ENCODE results near the gene ACTR5.

- TF ChIP-seq, protein P1, sequence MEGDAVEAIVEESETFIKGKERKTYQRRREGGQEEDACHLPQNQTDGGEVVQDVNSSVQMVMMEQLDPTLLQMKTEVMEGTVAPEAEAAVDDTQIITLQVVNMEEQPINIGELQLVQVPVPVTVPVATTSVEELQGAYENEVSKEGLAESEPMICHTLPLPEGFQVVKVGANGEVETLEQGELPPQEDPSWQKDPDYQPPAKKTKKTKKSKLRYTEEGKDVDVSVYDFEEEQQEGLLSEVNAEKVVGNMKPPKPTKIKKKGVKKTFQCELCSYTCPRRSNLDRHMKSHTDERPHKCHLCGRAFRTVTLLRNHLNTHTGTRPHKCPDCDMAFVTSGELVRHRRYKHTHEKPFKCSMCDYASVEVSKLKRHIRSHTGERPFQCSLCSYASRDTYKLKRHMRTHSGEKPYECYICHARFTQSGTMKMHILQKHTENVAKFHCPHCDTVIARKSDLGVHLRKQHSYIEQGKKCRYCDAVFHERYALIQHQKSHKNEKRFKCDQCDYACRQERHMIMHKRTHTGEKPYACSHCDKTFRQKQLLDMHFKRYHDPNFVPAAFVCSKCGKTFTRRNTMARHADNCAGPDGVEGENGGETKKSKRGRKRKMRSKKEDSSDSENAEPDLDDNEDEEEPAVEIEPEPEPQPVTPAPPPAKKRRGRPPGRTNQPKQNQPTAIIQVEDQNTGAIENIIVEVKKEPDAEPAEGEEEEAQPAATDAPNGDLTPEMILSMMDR (IDR thresholded peaks at IDR 0.05) = no peak
- TF ChIP-seq, protein P2, sequence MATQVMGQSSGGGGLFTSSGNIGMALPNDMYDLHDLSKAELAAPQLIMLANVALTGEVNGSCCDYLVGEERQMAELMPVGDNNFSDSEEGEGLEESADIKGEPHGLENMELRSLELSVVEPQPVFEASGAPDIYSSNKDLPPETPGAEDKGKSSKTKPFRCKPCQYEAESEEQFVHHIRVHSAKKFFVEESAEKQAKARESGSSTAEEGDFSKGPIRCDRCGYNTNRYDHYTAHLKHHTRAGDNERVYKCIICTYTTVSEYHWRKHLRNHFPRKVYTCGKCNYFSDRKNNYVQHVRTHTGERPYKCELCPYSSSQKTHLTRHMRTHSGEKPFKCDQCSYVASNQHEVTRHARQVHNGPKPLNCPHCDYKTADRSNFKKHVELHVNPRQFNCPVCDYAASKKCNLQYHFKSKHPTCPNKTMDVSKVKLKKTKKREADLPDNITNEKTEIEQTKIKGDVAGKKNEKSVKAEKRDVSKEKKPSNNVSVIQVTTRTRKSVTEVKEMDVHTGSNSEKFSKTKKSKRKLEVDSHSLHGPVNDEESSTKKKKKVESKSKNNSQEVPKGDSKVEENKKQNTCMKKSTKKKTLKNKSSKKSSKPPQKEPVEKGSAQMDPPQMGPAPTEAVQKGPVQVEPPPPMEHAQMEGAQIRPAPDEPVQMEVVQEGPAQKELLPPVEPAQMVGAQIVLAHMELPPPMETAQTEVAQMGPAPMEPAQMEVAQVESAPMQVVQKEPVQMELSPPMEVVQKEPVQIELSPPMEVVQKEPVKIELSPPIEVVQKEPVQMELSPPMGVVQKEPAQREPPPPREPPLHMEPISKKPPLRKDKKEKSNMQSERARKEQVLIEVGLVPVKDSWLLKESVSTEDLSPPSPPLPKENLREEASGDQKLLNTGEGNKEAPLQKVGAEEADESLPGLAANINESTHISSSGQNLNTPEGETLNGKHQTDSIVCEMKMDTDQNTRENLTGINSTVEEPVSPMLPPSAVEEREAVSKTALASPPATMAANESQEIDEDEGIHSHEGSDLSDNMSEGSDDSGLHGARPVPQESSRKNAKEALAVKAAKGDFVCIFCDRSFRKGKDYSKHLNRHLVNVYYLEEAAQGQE (IDR thresholded peaks at IDR 0.05; ENCODE audit: low read depth, low read length) = no peak
- TF ChIP-seq POLR2AphosphoS5 (IDR thresholded peaks at IDR 0.05; ENCODE audit: low read depth, low read length) (no peak), NFIC (IDR thresholded peaks at IDR 0.05; ENCODE audit: borderline replicate concordance) (no peak), NRF1 (IDR thresholded peaks at IDR 0.05; ENCODE audit: low read depth, low read length) (no peak), RAD21 (IDR thresholded peaks at IDR 0.05; ENCODE audit: low read length) (no peak), SMC3 (IDR thresholded peaks at IDR 0.05; ENCODE audit: low read depth, low read length) (no peak), EZH2phosphoT487 (IDR thresholded peaks at IDR 0.05; ENCODE audit: borderline replicate concordance, low read depth) (no peak), TAF1 (IDR thresholded peaks at IDR 0.05; ENCODE audit: borderline replicate concordance, low read depth, low read length) (no peak), EP300 (IDR thresholded peaks at IDR 0.05; ENCODE audit: borderline replicate concordance in 1 of 2, low read depth in 1 of 2, low read length in 1 of 2) (no peak), FOSL2 (IDR thresholded peaks at IDR 0.05; ENCODE audit: borderline replicate concordance, low read depth) (no peak)
Measured at GRCh38 chr20:38818113-38819065, 70.1 kb downstream of the ACTR5 start.

Measured in SK-N-SH (cell line).